Stomach smooth muscle (tissue), 2 donors: ENCODE results near the gene ARCN1.
A peak's percentile ranks its signal among the peaks of the same experiment; 100 is the strongest.

ENCODE experiments used
- H3K27ac ChIP-seq: one replicate; pipeline ENCODE4 v1.7.0; 2013; ENCODE audit warnings: mild to moderate bottlenecking, low read length, inconsistent platforms
- H3K27me3 ChIP-seq, 2 donors: one replicate each; pipeline ENCODE4 v1.7.0; 2013; ENCODE audit warnings: low read length in 2 of 2; ENCODE audit not compliant: insufficient read depth in 2 of 2, control insufficient read depth in 1 of 2
- H3K36me3 ChIP-seq, 2 donors: one replicate each; pipeline ENCODE4 v1.7.0; 2013; ENCODE audit warnings: low read length in 2 of 2; ENCODE audit not compliant: control insufficient read depth in 2 of 2, insufficient read depth in 2 of 2
- H3K4me1 ChIP-seq: one replicate; pipeline ENCODE4 v1.7.0; 2013; ENCODE audit warnings: low read length; ENCODE audit not compliant: control insufficient read depth, insufficient read depth
- H3K4me3 ChIP-seq, 2 donors: one replicate each; pipeline ENCODE4 v1.7.0; 2013; ENCODE audit warnings: low read length in 2 of 2
- H3K9ac ChIP-seq, 2 donors: one replicate each; pipeline ENCODE4 v1.7.0; 2013; ENCODE audit warnings: low read length in 2 of 2, mild to moderate bottlenecking in 1 of 2
- H3K9me3 ChIP-seq, 2 donors: one replicate each; pipeline ENCODE4 v1.7.0; 2013; ENCODE audit warnings: low read length in 2 of 2; ENCODE audit not compliant: control insufficient read depth in 2 of 2
- donor health status: healthy.
- donor health status: Pancreatic carcinoma.

ARCN1 gene

GRCh38 chr11:118629761-118630661, 57.8 kb downstream of the ARCN1 start:
- Histone ChIP-seq H3K9ac (no peak overlapping the region), H3K9me3 (no peaks in the 10 kb centered on the region), H3K27me3 (no peaks in the 10 kb centered on the region), H3K36me3 (peaks cover 39 to 47% of the 10 kb centered on the region in 2 donors), H3K4me1 (peaks cover 38% of the 10 kb centered on the region), H3K4me3 (peak overlapping the region in 1 of 2 donors; percentile 8), H3K27ac (no peak overlapping the region)

- Histone ChIP-seq H3K9ac (no peak overlapping the region), H3K36me3 (peaks cover 37 to 40% of the 10 kb centered on the region in 2 donors), H3K27ac (no peak overlapping the region), H3K27me3 (no peaks in the 10 kb centered on the region), H3K9me3 (no peaks in the 10 kb centered on the region), H3K4me1 (peaks cover 45% of the 10 kb centered on the region), H3K4me3 (no peak overlapping the region)
These were observed 59.1 kb downstream of the ARCN1 start for GRCh38 chr11:118631142-118631909.

- Histone ChIP-seq H3K9me3 (no peaks in the 10 kb centered on the region), H3K4me3 (no peak overlapping the region), H3K27me3 (no peaks in the 10 kb centered on the region), H3K4me1 (peaks cover 47% of the 10 kb centered on the region), H3K27ac (peak overlapping the region; percentile 81), H3K9ac (no peak overlapping the region), H3K36me3 (peaks cover 37 to 38% of the 10 kb centered on the region in 2 donors)
These were observed 60.5 kb downstream of the ARCN1 start for GRCh38 chr11:118632577-118633318.

- H3K9me3 ChIP-seq: no peaks in the 10 kb centered on the region
- peak overlapping the region; percentile 81 for H3K27ac ChIP-seq
- H3K27me3 ChIP-seq: no peaks in the 10 kb centered on the region
- peak overlapping the region in 1 of 2 donors; percentile 76 for H3K9ac ChIP-seq
- H3K4me1 ChIP-seq: peaks cover 47% of the 10 kb centered on the region
- H3K36me3 ChIP-seq: peaks cover 34 to 35% of the 10 kb centered on the region in 2 donors
- no peak overlapping the region for H3K4me3 ChIP-seq
These were observed 61.1 kb downstream of the ARCN1 start for GRCh38 chr11:118633319-118633690.

- peak overlapping the region; percentile 72 to 76 for H3K9ac ChIP-seq
- H3K27me3 ChIP-seq: no peaks in the 10 kb centered on the region
- no peaks in the 10 kb centered on the region for H3K9me3 ChIP-seq
- H3K27ac ChIP-seq: peak overlapping the region; percentile 81
- H3K4me1 ChIP-seq: peaks cover 46% of the 10 kb centered on the region
- peaks cover 27 to 37% of the 10 kb centered on the region in 2 donors for H3K36me3 ChIP-seq
- peak overlapping the region in 1 of 2 donors; percentile 71 for H3K4me3 ChIP-seq
These were observed 61.8 kb downstream of the ARCN1 start for GRCh38 chr11:118633979-118634378.

- H3K4me3 ChIP-seq: peak overlapping the region; percentile 58 to 71
- H3K4me1 ChIP-seq: peaks cover 43% of the 10 kb centered on the region
- H3K9ac ChIP-seq: peak overlapping the region; percentile 72 to 76
- H3K9me3 ChIP-seq: no peaks in the 10 kb centered on the region
- peaks cover 25 to 32% of the 10 kb centered on the region in 2 donors for H3K36me3 ChIP-seq
- no peaks in the 10 kb centered on the region for H3K27me3 ChIP-seq
- H3K27ac ChIP-seq: peak overlapping the region; percentile 81
These were observed 62.4 kb downstream of the ARCN1 start for GRCh38 chr11:118634431-118635236.

GRCh38 chr11:118635237-118635591, 63.0 kb downstream of the ARCN1 start:
- Histone ChIP-seq H3K9me3 (no peaks in the 10 kb centered on the region), H3K27me3 (no peaks in the 10 kb centered on the region), H3K36me3 (peaks cover 28 to 37% of the 10 kb centered on the region in 2 donors), H3K4me1 (peaks cover 46% of the 10 kb centered on the region), H3K9ac (peak overlapping the region; percentile 55 to 72), H3K4me3 (peak overlapping the region; percentile 58 to 71), H3K27ac (peak overlapping the region; percentile 81)

GRCh38 chr11:118635642-118636041, 63.4 kb downstream of the ARCN1 start:
- Histone ChIP-seq H3K27ac (peak overlapping the region; percentile 81), H3K4me1 (peaks cover 50% of the 10 kb centered on the region)

GRCh38 chr11:118636569-118637290, 64.5 kb downstream of the ARCN1 start:
- Histone ChIP-seq H3K4me3 (no peak overlapping the region), H3K27me3 (no peaks in the 10 kb centered on the region), H3K4me1 (peaks cover 56% of the 10 kb centered on the region), H3K9ac (no peak overlapping the region), H3K27ac (peak overlapping the region; percentile 11), H3K36me3 (peaks cover 23 to 39% of the 10 kb centered on the region in 2 donors), H3K9me3 (no peaks in the 10 kb centered on the region)

More at GRCh38 chr11:118635642-118636041, 63.4 kb downstream of the ARCN1 start:
- H3K9ac ChIP-seq: peak overlapping the region in 1 of 2 donors; percentile 72
- peaks cover 28 to 37% of the 10 kb centered on the region in 2 donors for H3K36me3 ChIP-seq
- no peaks in the 10 kb centered on the region for H3K27me3 ChIP-seq
- peak overlapping the region; percentile 58 to 71 for H3K4me3 ChIP-seq
- no peaks in the 10 kb centered on the region for H3K9me3 ChIP-seq
